GM19328 (cell line): ENCODE measurements around the gene FZD1.

ENCODE experiments used
- ATAC-seq: cut with Tn5 transposase; IDR thresholded peaks from one replicate; pipeline ENCODE4 v1.9.1; 2021; ENCODE audit warnings: mild to moderate bottlenecking, moderate library complexity; ENCODE audit not compliant: unreplicated experiment

Gene FZD1

DNA sequence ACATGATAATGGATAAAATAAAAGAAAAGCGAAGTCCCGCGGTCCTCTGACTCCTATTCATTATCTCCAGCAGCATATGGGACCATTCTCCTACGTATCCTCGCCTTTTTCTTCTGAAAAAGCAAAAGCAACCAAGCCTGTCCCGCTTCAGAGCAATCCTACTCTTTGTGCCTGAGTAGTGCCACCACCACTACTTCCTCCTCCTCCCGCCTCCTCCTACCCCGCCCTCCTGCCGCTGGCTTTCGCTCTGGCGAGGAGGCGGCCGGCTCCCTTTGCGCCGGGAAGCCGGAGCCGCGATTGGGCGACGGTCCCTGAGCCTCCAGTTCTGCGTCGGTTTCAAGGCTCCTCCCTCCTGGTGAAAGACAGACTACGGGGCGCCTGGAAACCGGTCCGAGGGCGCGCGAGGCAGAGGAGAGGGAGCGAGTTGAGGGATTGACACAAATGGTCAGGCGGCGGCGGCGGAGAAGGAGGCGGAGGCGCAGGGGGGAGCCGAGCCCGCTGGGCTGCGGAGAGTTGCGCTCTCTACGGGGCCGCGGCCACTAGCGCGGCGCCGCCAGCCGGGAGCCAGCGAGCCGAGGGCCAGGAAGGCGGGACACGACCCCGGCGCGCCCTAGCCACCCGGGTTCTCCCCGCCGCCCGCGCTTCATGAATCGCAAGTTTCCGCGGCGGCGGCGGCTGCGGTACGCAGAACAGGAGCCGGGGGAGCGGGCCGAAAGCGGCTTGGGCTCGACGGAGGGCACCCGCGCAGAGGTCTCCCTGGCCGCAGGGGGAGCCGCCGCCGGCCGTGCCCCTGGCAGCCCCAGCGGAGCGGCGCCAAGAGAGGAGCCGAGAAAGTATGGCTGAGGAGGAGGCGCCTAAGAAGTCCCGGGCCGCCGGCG lies at the start of gene FZD1:
Gene FZD1, plus strand, starts transcription at position 388 of the 878 bp plus-strand sequence. Its CDS starts 448 bp downstream, at position 836.
- ATAC-seq, result peak; percentile 88

DNA sequence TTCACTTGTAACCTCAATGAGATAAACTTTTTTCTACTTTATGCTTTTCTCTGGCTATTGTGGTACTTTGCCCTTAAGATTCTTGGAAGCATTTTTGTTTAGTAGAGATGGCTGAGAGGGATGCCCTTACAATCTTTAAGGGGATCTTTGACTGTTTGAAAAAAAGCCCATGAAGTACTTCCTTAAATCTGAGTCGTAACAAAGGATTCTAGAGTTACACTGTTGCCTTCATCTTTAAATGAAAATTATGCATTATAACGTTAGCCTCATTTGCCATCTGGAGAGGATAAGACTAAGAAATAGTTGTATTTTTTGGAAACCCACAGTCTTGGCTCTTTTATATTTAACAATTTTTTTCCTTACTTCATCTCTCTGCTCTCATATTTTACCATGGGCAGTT lies 37.8 kb upstream of the FZD1 start:
- ATAC-seq, result no peak

DNA sequence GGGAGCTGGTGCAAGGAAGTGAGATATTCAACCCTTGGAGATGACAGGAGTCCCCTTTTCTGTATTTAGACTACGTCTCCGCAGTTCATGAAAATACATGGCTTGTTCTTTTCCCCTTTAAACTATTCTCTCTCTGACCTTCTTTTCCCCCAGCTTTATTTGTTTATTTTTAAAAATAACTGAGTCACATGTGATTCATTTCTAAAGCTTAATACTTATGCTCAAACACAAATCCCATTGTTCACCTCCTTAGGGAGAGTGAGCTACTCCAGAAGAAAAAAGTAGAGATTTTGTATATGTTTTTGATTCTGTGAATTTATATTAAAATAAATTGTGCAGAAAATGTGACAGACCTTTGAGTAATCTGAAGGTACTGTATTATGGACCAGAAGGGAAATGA lies 35.9 kb upstream of the FZD1 start:
- no peak for ATAC-seq

DNA sequence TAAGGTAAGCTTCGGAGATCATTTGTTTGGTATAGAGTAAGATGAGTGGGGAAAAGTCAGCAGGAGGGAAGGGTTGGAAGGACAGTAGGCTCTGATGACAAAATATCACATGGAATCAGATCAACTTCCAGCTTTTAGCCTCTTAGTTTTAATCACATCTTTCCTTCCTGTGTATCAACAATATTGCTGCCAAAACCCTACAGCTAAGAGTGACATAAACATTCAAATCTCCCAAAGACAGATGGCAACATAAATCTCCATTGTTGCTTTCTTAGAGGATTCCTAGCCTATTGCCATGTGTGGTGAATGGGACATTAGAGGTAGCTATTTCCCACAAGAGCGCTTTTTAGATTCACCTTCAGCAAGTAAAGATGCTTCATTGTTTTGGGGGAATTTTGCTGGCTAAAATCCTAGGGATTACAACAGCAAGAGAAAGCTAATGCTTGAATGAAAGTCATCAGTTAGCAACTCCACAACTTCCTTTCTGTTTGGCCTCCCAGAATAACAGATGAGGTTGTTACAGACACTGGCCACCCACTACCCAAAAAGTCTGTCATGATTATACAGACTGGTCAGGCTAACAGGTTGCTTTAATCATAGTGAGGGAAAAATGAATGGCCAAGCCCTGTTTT lies 35.2 kb upstream of the FZD1 start:
- no peak for ATAC-seq

DNA sequence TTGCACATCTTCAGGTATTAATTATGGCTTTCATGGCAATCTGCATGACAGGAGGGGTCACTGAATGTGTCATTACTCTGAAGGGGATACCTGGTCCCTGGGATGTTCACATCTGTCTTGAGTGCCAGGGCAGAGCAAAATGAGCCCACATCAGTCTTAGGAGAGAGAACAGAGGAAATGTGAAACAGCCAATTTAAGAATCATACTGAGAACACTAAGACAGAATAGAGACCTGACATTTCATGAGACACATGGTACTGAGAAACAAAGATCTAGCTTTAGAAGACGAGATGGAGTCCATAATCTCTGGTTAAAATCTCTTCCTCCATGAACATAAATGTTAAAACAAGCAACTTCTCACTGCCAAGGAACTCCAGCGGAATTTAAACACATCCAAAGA lies 34.1 kb upstream of the FZD1 start:
- no peak for ATAC-seq

DNA sequence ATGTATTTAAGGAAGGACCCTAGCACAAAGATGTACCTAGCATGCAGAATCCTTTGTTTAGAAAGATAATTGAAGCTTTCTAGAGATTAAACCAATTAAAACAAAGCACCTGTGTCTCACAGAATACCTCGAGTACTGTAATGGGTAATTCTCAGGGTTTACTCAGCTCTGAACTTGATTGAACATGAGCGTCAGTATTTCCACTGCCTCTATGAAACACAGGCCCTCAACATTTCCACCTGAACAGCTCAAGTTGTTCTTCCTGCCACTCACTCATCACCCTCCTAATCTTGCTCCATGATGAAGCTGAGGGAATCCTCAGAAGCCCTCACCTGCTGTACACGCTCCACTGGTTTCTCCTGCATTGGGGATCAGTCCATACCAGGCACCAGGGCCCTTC lies 33.7 kb upstream of the FZD1 start:
- no peak for ATAC-seq

DNA sequence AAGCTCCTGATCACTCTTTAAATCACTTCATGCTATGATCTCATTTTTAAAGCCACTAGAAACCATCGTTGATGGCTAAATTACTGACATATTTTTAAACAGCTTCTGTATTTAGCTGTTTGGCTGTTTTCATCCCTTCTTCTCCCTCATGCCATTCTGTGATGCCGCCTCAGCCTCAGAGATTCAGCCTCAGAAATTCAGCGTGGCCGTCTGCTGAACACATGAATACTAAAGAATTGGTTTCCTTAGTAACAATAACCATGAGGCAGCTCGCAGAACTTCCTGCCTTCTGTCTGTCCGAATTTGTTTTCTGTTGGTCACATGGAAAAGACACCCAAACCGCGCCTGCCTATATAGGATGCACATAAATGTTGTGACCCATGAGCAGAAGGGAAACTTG lies 31.0 kb upstream of the FZD1 start:
- ATAC-seq, result no peak

DNA sequence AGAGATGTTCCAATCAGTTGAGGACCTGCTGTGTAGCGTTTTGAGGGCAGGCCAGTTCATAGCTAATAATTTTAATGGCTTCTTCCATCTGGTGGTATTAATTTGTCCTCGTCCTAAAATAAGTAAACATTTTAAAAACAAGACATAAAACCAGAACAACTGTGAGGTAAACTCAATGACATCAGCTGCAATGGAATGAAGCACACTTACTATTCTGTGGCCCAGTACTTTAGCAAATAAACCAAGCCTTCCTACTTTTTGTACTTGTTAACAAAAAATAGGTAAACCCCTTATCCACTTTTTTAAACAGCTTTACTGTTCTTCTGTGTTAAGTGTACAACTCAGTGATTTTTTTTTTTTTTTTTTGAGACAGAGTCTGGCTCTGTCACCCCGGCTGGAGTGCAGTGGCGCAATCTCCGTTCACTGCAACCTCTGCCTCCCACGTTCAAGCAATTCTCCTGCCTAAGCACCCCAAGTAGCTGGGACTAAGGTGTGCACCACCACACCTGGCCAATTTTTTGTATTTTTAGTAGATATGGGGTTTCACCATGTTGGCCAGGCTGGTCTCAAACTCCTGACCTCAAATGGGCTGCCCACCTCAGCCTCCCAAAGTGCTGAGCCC lies 28.9 kb upstream of the FZD1 start:
- ATAC-seq, result no peak

DNA sequence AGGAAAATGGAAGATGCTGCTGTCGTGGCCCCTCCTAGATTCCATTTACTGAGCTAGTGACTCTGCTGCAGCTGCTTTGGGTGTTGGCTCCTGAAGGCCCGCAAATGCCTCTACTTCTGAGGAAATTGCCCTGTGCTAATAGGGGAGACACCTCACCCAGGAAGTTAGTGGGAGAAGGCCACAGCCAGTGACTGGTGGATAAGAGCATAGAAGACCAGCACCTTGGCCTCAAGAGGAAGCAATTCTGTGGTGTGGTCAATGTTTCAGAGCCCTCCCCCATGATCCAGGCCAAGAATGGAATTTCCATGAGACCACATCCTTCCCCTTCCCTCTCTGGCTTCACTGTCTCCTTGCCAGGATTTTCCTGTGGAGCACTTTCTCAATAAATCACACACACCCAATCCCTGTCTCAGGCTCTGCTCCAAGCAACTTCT lies 25.0 kb upstream of the FZD1 start:
- ATAC-seq, result no peak

DNA sequence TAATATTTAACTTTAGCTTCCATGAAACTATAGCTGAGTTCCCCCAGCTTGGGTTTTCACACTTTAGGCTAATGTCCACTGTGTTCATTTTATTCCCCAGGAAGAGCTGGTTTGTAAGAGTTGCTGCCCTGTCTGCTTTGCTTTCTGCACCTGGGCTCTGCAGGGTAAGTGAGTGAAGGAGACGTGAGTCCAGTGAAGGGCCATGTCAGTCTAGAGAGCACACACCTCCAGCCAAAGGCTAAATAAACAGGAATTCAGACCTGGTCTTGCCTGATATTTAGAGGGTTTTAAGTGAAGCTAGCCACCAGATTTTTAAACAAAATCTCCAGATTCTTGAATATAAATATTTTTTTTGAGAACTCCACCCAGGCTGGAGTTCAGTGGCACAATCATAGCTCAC lies 24.5 kb upstream of the FZD1 start:
- no peak for ATAC-seq

DNA sequence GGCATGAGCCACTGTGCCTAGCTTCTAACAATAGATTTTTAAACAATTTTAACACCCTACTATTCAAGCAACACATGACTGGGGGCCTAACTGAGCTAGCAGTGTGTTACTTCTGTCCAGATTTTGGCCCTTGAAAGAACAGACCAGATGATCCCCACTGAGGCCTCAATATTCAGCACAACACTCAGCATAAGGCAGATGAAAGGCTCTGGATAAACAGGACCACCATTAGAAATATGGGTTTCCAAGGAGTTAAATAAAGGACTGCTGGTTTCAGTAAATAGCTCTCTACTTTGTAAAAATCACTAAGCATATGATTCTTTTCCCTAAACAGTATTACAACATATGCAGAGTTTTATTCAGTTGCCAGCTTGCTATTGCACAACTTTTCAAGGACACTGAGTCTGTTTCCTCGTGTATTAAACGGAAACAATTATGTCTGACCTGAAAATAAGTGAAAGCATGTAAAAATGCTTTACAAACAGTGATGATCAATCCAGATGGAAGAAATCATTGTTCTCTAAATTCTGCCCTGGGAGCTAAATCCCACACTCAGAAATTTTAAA lies 23.8 kb upstream of the FZD1 start:
- no peak for ATAC-seq

DNA sequence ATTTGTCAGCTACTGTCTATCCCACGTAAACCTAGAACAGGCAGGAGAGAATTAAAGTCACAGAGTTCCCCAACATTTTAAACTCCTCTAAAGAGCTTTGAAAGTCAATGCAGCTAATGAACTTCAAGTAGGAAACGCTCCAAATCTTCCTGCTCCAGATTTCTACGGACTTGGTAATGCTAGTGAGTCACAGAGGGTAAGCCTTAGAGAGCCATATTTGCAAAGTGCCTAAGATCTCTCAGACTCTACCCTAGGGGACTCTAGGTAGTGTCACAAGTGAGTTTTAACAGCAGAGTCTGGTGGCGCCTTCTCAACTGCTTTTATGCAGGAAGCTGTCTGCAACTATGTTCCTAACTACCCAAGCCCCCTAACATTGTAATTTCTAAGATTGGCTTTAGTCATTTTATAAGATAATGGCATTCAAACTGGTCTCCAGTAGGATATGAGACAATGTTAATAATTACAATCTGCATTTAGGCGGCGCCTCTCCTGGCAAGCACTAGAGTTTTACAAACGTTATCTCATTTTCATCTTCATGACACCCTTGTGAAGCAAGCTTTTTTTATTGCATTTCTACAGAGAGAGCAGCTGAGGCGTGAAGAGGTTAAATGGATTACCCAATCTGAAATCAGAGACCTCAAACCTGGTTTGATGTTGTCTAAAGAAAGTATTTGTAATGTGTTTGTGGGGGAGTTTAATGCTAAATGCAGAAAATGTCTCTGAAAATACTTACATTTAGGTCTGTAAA lies 22.0 kb upstream of the FZD1 start:
- no peak for ATAC-seq

DNA sequence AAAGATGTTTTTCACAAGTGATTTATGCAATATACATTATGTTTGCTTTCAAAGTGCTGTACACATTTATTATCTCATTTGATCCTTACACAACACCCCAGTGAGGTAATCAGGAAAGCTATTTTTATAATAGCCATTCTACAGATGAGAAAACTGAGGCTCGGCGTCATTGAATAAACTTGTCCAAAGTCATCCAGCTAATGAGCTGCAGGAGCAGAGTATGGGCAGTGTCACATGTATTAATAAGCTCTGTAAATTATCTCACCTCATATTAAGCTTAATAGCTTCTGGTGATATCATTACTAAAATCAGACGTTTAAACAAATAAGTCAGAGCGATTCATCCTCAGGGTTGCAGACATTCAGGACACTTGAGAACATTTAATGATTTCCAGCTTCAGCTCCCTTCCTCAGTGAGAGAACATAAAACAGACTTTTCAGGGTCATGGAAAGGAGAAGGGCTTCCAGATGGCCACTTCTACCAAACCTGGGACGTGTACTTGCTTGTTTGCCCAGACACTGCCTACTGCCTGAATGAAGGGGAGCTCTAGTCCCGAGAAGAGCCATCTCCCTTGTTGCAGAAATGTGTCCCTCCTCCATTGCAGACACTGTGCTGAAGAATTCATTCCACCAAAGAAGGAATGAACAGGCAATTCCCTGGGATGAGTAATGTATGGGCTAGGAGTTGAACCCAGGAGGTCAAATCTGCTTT lies 20.5 kb upstream of the FZD1 start:
- ATAC-seq, result no peak

DNA sequence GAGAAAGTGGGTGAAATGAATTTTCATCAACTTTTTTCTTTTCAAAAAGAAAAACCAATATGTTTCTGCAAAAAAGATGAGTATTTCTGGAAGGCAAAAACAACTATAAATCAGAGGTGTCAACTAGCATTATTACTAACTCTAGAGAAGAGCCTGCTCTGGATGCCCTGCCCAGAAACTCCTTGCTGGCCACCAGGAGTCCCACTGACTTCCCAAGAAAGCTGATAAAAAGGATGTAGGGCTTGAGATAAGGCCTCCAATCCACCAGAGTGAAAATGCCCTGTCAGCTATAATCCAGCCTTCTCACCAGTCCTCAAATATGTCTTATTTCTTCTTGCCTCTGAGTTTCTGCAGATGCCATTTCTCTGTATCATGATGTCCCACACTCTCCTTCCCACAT lies 16.7 kb upstream of the FZD1 start:
- no peak for ATAC-seq

DNA sequence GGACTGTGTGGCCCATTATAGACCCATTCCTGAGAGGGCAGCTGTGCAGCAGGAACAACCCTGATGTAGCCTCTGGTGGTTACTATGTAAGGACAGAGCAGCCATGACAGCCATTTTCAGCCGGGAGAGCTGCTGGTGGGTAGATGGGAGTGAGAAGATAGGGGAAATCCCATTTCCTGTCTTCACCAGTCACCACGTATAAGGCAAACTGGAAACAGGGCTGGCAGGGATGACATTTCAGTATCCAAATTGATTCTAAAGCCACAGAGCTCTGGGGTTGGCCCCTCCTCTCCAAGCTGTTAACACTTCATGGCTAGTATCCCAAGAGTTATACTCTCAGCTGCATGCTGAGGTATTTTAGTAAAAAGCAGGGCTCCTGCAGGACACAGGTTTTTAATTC lies 15.2 kb upstream of the FZD1 start:
- no peak for ATAC-seq

DNA sequence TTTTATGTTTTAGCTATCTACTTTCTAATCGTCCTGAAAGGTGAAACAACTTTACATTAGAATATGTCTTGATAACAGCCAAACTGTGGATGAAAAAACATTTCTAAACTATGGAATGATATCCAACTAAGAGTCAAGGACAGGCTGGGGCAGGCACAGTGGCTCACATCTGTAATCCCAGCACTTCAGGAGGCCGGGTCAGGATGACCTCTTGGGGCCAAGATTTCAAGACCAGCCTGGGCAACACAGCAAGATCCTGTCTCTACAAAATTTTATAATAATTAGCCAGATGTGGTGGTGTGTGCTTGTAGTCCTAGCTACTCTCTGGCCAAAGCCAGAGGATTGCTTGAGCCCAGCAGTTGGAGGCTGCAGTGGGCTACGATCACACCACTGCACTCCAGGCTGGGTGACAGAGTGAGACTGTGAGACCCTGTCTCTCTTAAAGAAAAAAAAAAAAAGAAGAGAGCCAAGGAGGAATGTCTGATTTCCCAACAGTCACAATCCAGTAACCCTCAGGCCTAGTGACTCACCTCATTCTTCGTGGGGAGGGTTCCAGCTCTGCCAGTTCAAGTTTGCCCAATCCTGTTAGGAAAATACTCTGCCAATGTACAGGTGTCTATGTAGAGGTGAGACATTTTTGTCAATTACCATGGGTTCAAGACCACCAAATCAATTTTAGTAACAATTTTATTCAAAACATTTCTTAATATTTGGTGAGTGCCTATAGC lies 14.6 kb upstream of the FZD1 start:
- no peak for ATAC-seq

DNA sequence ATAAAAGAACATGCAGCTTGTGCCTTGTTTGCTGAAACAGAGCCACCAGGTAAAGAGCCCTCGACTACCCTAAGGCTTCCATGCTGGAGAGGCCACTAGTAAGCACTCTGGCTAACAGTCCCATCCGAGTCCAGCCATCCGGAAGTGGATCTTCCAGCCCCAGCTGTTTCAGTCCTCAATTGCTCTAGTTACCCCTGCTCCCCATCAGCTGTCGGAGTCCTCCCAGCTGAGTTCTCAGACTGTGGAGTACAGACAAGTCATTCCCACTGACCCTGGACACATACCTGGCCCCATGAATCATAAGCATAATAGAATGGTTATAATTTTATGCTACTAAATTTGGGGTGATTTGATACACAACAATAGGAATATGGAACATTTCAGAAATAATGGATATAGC lies 13.5 kb upstream of the FZD1 start:
- no peak for ATAC-seq

DNA sequence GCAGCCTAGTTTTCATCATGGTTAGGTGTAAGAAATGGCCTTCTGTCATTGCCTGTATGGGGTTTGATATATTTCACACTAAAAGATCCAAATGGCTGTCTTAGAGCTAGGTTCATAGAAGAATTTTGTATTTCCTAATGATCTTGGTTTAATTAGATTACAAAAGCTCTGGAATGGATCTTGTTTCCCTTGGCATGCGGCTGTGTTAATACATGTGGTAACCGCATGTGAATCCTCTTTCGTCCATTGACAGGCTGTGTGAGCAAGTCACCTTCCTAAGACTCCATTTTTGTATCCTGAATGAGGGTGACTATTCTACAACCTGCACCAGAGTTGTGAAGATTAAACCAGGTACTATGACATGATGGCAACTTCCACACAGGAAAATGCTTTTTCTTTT lies 12.4 kb upstream of the FZD1 start:
- no peak for ATAC-seq

DNA sequence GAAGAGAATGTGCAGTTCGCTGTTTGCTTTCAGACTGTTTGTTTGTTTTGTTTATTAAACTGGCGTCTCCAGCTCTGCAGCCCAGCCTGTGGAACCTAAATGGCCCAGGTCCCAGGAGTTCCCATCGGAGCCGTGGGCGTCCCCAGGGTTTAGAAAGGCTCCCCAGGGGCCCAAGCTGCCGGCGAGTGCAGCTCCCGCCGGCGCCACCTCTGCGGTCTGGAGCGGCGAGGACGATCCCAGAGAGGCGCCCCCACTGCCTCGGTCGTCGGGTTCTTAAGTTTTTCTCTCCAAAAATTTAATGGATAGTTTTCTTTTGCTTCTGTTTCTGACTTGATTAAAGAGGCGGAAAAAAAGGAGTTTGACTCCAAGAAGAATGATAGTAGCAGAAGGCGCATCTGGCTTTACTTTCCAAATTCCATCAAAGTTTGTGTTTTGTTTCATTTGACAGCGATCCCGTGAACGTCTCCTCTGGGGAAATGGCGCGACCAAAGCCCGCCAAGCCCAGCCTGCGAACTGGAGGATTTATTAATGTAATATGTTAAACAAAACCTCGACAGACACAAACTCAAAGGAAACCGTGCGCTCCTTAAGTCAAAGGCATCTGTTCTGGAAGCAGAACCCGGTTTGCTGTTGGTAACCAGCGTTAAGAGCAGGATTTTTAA lies 718 bp upstream of the FZD1 start:
- no peak for ATAC-seq
